ENCODE results near the gene KRTAP10-3. TPM values are rescaled to one million over a fixed set of nuclear protein-coding genes. Genes with fewer than 3 reads are reported as not detected.
"Not testable (repeated sequence)": the region's sequence is repeated elsewhere in the genome, so short reads cannot be mapped to it uniquely, and the experiment has no call there.

KRTAP10-3 gene
- total RNA-seq, 4 donors from 2014 or later = not detected

DNA sequence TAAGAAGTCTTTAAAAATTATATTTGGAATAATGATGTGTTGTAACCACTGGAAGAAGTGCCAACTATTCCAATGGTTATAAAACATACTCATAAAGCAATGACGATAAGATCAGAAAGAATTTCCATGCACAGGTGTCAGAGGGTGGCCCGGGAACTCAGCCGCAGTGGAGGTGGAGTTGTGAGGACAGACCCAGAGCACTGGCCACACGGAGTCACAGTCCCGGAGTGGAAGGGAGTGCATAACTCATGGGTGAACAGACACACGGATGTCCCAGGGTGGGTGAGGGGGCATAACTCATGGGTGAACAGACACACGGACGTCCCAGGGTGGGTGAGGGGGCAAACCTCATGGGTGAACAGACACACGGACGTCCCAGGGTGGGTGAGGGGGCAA is 17.4 kb upstream of the KRTAP10-3 start:
- DNase-seq = no peak
- H3K27ac ChIP-seq = no peak overlapping the region
- H3K9me3 ChIP-seq = peaks cover 0 to 18% (median 15%) of the 10 kb centered on the region in 3 donors
- H3K4me3 ChIP-seq = no peak overlapping the region
- 88 to 93% methylated on average over 6 to 10 of the region's 10 CpGs for WGBS, 2 donors
- intact Hi-C loops (cut with DNase I) = no loop called here
- no peaks in the 10 kb centered on the region for H3K36me3 ChIP-seq
- TF ChIP-seq POLR2A (IDR thresholded peaks at IDR 0.05) = no peak
- TF ChIP-seq, protein P1, sequence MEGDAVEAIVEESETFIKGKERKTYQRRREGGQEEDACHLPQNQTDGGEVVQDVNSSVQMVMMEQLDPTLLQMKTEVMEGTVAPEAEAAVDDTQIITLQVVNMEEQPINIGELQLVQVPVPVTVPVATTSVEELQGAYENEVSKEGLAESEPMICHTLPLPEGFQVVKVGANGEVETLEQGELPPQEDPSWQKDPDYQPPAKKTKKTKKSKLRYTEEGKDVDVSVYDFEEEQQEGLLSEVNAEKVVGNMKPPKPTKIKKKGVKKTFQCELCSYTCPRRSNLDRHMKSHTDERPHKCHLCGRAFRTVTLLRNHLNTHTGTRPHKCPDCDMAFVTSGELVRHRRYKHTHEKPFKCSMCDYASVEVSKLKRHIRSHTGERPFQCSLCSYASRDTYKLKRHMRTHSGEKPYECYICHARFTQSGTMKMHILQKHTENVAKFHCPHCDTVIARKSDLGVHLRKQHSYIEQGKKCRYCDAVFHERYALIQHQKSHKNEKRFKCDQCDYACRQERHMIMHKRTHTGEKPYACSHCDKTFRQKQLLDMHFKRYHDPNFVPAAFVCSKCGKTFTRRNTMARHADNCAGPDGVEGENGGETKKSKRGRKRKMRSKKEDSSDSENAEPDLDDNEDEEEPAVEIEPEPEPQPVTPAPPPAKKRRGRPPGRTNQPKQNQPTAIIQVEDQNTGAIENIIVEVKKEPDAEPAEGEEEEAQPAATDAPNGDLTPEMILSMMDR (IDR thresholded peaks at IDR 0.05) = no peak
- peaks cover 0 to 43% (median 0%) of the 10 kb centered on the region in 4 donors for H3K27me3 ChIP-seq
- peaks cover 0 to 14% (median 0%) of the 10 kb centered on the region in 3 donors for H3K4me1 ChIP-seq

DNA sequence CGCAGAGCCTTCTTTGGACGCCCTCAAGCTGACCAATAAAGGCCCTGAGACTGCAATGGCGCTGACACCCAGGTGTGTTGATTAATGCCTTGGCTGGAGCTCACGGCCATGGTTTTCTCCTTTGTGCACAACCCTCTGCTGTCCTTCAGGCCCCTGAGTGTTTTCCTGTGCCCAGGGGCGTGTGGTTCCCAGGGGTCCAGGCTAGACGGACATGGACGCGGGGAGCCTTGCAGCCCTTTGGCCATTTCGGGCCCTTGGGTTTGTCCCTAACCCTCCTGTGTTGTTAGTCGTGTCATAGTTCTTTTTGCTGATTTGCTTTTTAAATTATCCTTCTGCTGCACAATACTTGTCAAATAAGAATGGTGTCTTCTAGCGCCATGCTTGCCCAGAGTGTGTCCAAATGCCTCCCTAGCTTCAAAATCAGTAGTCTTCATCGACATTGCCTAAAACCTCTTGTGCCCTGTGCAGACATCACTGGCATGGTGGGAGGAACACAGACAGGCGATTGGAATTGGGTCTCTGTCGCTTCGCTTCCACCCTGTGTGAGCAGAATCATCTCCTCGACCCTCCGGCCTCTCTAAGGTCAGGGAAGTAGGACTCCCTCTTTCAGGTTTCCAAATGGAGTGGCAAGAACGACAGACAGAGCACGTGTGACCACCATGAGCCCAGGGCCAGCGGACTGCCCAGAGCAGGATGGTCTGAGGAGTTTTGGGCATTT is 16.9 kb upstream of the KRTAP10-3 start:
- no peak for DNase-seq
- Histone ChIP-seq H3K27ac (no peak overlapping the region), H3K27me3 (peaks cover 0 to 43% (median 0%) of the 10 kb centered on the region in 4 donors), H3K36me3 (no peaks in the 10 kb centered on the region), H3K4me1 (peaks cover 0 to 14% (median 0%) of the 10 kb centered on the region in 3 donors), H3K9me3 (peaks cover 0 to 14% (median 14%) of the 10 kb centered on the region in 3 donors), H3K4me3 (no peak overlapping the region)
- intact Hi-C loops (cut with DNase I) = no loop called here
- TF ChIP-seq, protein P1 (IDR thresholded peaks at IDR 0.05) = no peak
- no peak for TF ChIP-seq POLR2A (IDR thresholded peaks at IDR 0.05)
- 88 to 89% methylated on average over 16 to 18 of the region's 20 CpGs for WGBS, 2 donors

DNA sequence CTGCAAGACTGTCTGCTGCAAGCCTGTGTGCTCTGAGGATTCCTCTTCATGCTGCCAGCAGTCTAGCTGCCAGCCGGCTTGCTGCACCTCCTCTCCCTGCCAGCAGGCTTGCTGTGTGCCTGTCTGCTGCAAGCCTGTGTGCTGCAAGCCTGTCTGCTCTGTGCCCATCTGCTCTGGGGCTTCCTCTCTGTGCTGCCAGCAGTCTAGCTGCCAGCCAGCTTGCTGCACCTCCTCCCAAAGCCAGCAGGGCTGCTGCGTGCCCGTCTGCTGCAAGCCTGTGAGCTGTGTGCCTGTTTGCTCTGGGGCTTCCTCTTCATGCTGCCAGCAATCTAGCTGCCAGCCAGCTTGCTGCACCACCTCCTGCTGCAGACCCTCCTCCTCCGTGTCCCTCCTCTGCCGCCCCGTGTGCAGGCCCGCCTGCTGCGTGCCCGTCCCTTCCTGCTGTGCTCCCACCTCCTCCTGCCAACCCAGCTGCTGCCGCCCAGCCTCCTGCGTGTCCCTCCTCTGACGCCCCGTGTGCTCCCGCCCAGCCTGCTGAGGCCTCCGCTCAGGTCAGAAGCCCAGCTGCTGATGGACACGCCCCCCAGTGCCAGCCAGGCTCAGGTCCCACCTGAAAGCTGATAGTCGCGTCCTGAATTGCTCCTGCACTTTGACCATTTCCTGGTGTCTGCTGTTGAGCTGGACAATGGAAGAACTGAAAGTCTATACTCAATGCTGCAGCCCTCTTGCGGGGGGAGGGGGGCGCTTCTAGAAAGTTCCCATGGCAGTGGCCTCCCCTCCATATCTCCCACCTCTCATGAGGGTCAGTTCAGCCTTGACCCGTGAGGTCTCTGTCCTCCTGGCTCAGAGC is 16.1 kb upstream of the KRTAP10-3 start:
- DNase-seq = no peak
- no peak for TF ChIP-seq POLR2A (IDR thresholded peaks at IDR 0.05)
- TF ChIP-seq, protein P1 (IDR thresholded peaks at IDR 0.05) = peak in 1 of 6 experiments; percentile 37
- 12 to 31% methylated on average over 9 to 19 of the region's 21 CpGs for WGBS, 2 donors
- Histone ChIP-seq H3K27me3 (peaks cover 0 to 44% (median 0%) of the 10 kb centered on the region in 4 donors), H3K4me1 (peaks cover 0 to 14% (median 0%) of the 10 kb centered on the region in 3 donors), H3K9me3 (peaks cover 0 to 14% (median 14%) of the 10 kb centered on the region in 3 donors), H3K27ac (no peak overlapping the region), H3K4me3 (no peak overlapping the region), H3K36me3 (no peaks in the 10 kb centered on the region)
- intact Hi-C loops (cut with DNase I) = no loop called here

DNA sequence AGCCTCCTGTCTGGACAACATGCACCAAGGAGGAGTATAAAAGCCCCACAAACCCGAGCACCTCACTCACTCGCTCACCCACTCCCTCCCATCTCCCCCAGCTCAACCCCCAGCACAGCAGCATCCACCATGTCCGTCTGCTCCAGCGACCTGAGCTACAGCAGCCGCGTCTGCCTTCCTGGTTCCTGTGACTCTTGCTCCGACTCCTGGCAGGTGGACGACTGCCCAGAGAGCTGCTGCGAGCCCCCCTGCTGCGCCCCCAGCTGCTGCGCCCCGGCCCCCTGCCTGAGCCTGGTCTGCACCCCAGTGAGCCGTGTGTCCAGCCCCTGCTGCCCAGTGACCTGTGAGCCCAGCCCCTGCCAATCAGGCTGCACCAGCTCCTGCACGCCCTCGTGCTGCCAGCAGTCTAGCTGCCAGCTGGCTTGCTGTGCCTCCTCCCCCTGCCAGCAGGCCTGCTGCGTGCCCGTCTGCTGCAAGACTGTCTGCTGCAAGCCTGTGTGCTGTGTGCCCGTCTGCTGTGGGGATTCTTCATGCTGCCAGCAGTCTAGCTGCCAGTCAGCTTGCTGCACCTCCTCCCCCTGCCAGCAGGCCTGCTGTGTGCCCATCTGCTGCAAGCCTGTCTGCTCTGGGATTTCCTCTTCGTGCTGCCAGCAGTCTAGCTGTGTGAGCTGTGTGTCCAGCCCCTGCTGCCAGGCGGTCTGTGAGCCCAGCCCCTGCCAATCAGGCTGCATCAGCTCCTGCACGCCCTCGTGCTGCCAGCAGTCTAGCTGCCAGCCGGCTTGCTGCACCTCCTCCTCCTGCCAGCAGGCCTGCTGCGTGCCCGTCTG is 15.2 kb upstream of the KRTAP10-3 start, which contains the start of gene KRTAP10-4:
KRTAP10-4 (plus strand) TSS at position 100 of the 827 bp plus-strand sequence; CDS start at position 130, 30 bp downstream.
- H3K27ac ChIP-seq; intact Hi-C loops (cut with DNase I); H3K36me3 ChIP-seq; H3K4me3 ChIP-seq; DNase-seq: not testable (repeated sequence)
- WGBS, 2 donors = 32 to 51% methylated on average over 8 to 9 of the region's 25 CpGs
- peaks cover 0 to 14% (median 14%) of the 10 kb centered on the region in 3 donors for H3K9me3 ChIP-seq
- H3K4me1 ChIP-seq = peaks cover 0 to 14% (median 0%) of the 10 kb centered on the region in 3 donors
- peaks cover 0 to 42% (median 0%) of the 10 kb centered on the region in 4 donors for H3K27me3 ChIP-seq

DNA sequence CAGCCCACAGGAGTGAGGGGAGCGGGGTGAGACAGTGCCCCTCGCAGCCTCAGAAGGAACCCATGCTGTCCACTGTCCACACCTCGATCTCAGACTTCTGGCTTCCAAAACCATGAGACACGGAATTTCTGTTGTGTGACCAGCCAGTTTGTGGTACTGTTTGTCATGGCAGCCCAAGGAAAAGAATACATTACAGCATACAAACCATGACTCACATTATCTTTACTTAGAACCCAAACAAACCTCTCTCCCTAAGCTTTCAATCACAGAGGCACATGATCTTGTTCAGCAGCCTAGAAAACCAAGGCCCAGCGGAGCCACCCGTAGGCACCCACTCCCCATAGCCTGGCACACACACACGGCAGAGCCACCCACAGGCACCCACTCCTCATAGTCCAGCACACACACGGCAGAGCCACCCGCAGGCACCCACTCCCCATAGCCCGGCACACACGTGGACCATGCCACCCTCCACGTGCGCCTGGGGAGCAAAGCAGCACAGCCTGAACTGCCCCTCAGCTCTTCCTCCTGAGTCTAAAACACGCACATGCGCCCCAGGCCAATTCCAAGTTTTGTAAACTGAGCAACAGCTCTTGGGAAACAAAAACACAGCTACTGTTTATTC is 14.5 kb upstream of the KRTAP10-3 start:
- 70% methylated on average over 4 to 6 of the region's 15 CpGs for WGBS, 2 donors
- Histone ChIP-seq H3K4me1 (peaks cover 0 to 14% (median 0%) of the 10 kb centered on the region in 3 donors), H3K36me3 (no peaks in the 10 kb centered on the region), H3K4me3 (no peak overlapping the region), H3K9me3 (peaks cover 0 to 14% (median 14%) of the 10 kb centered on the region in 3 donors), H3K27ac (no peak overlapping the region), H3K27me3 (peaks cover 0 to 43% (median 0%) of the 10 kb centered on the region in 4 donors)
- no peak for DNase-seq
- intact Hi-C loops (cut with DNase I) = no loop called here
- TF ChIP-seq POLR2A (IDR thresholded peaks at IDR 0.05) = no peak
- TF ChIP-seq, protein P1 (IDR thresholded peaks at IDR 0.05) = no peak
